Endothelial cell of umbilical vein (primary cell): Measurements from ENCODE around the gene ERCC2. TPM values are rescaled to one million over a fixed set of nuclear protein-coding genes. Genes with fewer than 3 reads are reported as not detected.

ENCODE experiments used
- BruUV-seq: library from RNA; stranded (reverse); fragments of 400-500 nt; replicated peaks from 2 replicates; lab custom pipeline; 2021; lab: Mats Ljungman, UMichigan
- CTCF ChIA-PET: fragments of 300-600, 350-600 bp; sonication (Branson Sonifier 250); formaldehyde crosslinking; loops from one replicate; lab custom pipeline; 2021; ENCODE audit warnings: antibody characterized with exemption, inconsistent platforms; lab: Charles Lee
- POLR2A ChIA-PET: fragments of 300-600, 350-600 bp; sonication (Branson Sonifier 250); formaldehyde crosslinking; loops from one replicate; lab custom pipeline; 2021; ENCODE audit warnings: antibody characterized with exemption, inconsistent platforms; lab: Charles Lee
- DNase-seq: peaks from one replicate; pipeline ENCODE4 v3.0.0-alpha.2; 2011; ENCODE audit warnings: low read depth, low spot score
- FAIRE-seq: peaks from 2 replicates; lab custom pipeline; 2011; peaks lifted over from hg19 to GRCh38; lab: Jason Lieb, UNC
- H2AFZ ChIP-seq: 2 replicates; pipeline ENCODE4 v1.6.0; 2012; ENCODE audit warnings: low read depth, low read length, control low read depth, inconsistent platforms
- H3K27ac ChIP-seq: 2 replicates; pipeline ENCODE4 v1.5.1; 2011; ENCODE audit warnings: low read depth, mild to moderate bottlenecking, control low read depth, low read length, moderate library complexity; ENCODE audit not compliant: insufficient read depth
- H3K27me3 ChIP-seq, 2 experiments: 2 replicates each; pipeline versions ENCODE4 v1.6.0 to v1.6.1; 2011; ENCODE audit warnings: low read length in 2 of 2, mixed read lengths in 1 of 2; ENCODE audit not compliant: control insufficient read depth in 2 of 2, insufficient read depth in 2 of 2
- H3K36me3 ChIP-seq, 2 experiments: 2 replicates in 1 of 2; 3 replicates in 1 of 2; pipeline ENCODE4 v1.5.1; 2011; ENCODE audit warnings: low read length in 2 of 2, mild to moderate bottlenecking in 1 of 2, moderate library complexity in 1 of 2; ENCODE audit not compliant: control insufficient read depth in 2 of 2, insufficient read depth in 2 of 2; ENCODE audit errors: extremely low read depth in 1 of 2
- H3K4me1 ChIP-seq: 3 replicates; pipeline ENCODE4 v1.5.1; 2011; ENCODE audit warnings: mild to moderate bottlenecking, low read length; ENCODE audit not compliant: control insufficient read depth, insufficient read depth; ENCODE audit errors: extremely low read depth
- H3K4me2 ChIP-seq: 2 replicates; pipeline ENCODE4 v1.6.1; 2011; ENCODE audit warnings: low read length, control low read depth, mixed read lengths; ENCODE audit not compliant: insufficient read depth
- H3K4me3 ChIP-seq, 3 experiments: fragments of 200-600 bp in 1 of 3; sonication (generic), shearing (Covaris generic) in 1 of 3; replicated peaks in 1 of 3; 2 replicates each; pipeline ENCODE4 v1.5.1; 2011 to 2016; ENCODE audit warnings: control low read depth in 3 of 3, low read length in 3 of 3, mild to moderate bottlenecking in 2 of 3, inconsistent platforms in 1 of 3, low read depth in 1 of 3, moderate library complexity in 1 of 3; ENCODE audit not compliant: insufficient read depth in 1 of 3
- H3K79me2 ChIP-seq: 2 replicates; pipeline ENCODE4 v1.6.0; 2012; ENCODE audit warnings: low read length, inconsistent platforms; ENCODE audit not compliant: control insufficient read depth, insufficient read depth
- H3K9ac ChIP-seq: replicated peaks from 2 replicates; pipeline ENCODE3; 2011; ENCODE audit warnings: low read length, control low read depth; ENCODE audit not compliant: insufficient read depth; ENCODE audit errors: extremely low read depth
- H3K9me1 ChIP-seq: replicated peaks from 3 replicates; pipeline ENCODE4 v1.6.0; 2011; ENCODE audit warnings: mild to moderate bottlenecking, low read length; ENCODE audit not compliant: control insufficient read depth, insufficient read depth; ENCODE audit errors: extremely low read depth
- H3K9me3 ChIP-seq: replicated peaks from 2 replicates; pipeline ENCODE4 v1.5.1; 2012; ENCODE audit warnings: low read length, inconsistent platforms; ENCODE audit not compliant: control insufficient read depth, insufficient read depth
- H4K20me1 ChIP-seq: replicated peaks from 2 replicates; pipeline ENCODE3; 2011; ENCODE audit warnings: mild to moderate bottlenecking, low read length; ENCODE audit not compliant: control insufficient read depth, insufficient read depth; ENCODE audit errors: extremely low read depth
- EZH2 ChIP-seq: IDR thresholded peaks from 2 replicates; pipeline ENCODE4 v1.6.1; 2012; ENCODE audit warnings: borderline replicate concordance, low read depth, mild to moderate bottlenecking, moderate library complexity, low read length, inconsistent platforms; ENCODE audit not compliant: severe bottlenecking
- FOS ChIP-seq: IDR thresholded peaks from 2 replicates; pipeline ENCODE4 v1.6.1; 2011; ENCODE audit warnings: mild to moderate bottlenecking, low read length, moderate library complexity, borderline replicate concordance; ENCODE audit not compliant: insufficient read depth
- GATA2 ChIP-seq: IDR thresholded peaks from 2 replicates; pipeline ENCODE4 v1.7.0; 2011; ENCODE audit warnings: low read depth, mild to moderate bottlenecking, moderate library complexity, mixed read lengths, low read length; ENCODE audit not compliant: insufficient read length, insufficient read depth
- POLR2A ChIP-seq: IDR thresholded peaks from 2 replicates; pipeline ENCODE4 v1.6.1; 2012; ENCODE audit warnings: low read depth, mild to moderate bottlenecking, control low read depth, low read length
- POLR2AphosphoS5 ChIP-seq: IDR thresholded peaks from 2 replicates; pipeline ENCODE4 v1.6.1; 2012; ENCODE audit warnings: low read depth, mild to moderate bottlenecking, control low read depth, low read length, moderate library complexity; ENCODE audit not compliant: insufficient read depth
- dilution Hi-C: fragments of 300-500 bp; cut with MboI; formaldehyde crosslinking; loops from one replicate; pipeline ENCODE4 v1.15.0; 2019; ENCODE audit warnings: low sequenced_read_pairs; ENCODE audit not compliant: extremely low pct_ligation_motif_present
- intact Hi-C: fragments of 100-400 bp; cut with micrococcal nuclease; formaldehyde crosslinking; loops from one replicate; pipeline ENCODE4 v1.10.0; 2022
- polyA plus RNA-seq, 4 experiments: library from polyadenylated mRNA; depleted of rRNA in 3 of 4; stranded (reverse) in 3 of 4; unstranded in 1 of 4; fragments of >200 nt; gene quantifications; 2 replicates each; pipeline versions ENCODE4 v1.2.1 to v1.2.3, GENCODE V29; 2011 to 2012; ENCODE audit warnings: missing spikeins in 1 of 4
- total RNA-seq: library from RNA; stranded (reverse); gene quantifications from 2 replicates; pipeline ENCODE4 v1.2.3, GENCODE V29; 2021

Gene ERCC2
- total and polyA plus RNA-seq, 2 donors (not counting 3 experiments of a cell fraction or from before 2014, with no cell fraction given), result 59.9 to 61.8 TPM

- no peak overlapping the region for H3K27ac ChIP-seq
- no peaks in the 10 kb centered on the region for H4K20me1 ChIP-seq
- TF ChIP-seq GATA2 (no peak), POLR2AphosphoS5 (no peak), EZH2 (no peak), POLR2A (no peak), FOS (no peak)
- peaks cover 5 to 9% of the 10 kb centered on the region in 2 experiments for H3K27me3 ChIP-seq
- dilution Hi-C loops, result no loop called here
- ChIA-PET POLR2A (no interaction called here), CTCF (no interaction called here)
- DNase-seq (no peak), FAIRE-seq (no peak)
- H3K9me1 ChIP-seq, result no peaks in the 10 kb centered on the region
- no peak overlapping the region for H2AFZ ChIP-seq
- no peaks in the 10 kb centered on the region for H3K9me3 ChIP-seq
- no TSS peak for BruUV-seq
- no peaks in the 10 kb centered on the region for H3K79me2 ChIP-seq
- H3K36me3 ChIP-seq, result no peaks in the 10 kb centered on the region
- no peak overlapping the region for H3K4me3 ChIP-seq
- no peak overlapping the region for H3K4me2 ChIP-seq
- intact Hi-C loops, result no loop called here
- no peak overlapping the region for H3K9ac ChIP-seq
- no peaks in the 10 kb centered on the region for H3K4me1 ChIP-seq
These were observed 49.2 kb downstream of the ERCC2 start for GRCh38 chr19:45320997-45321775.

GRCh38 chr19:45315304-45315703, 55.1 kb downstream of the ERCC2 start:
- H3K36me3 ChIP-seq, result no peaks in the 10 kb centered on the region
- H3K79me2 ChIP-seq, result no peaks in the 10 kb centered on the region
- dilution Hi-C loops (no loop called here), intact Hi-C loops (no loop called here)
- DNase-seq, result no peak
- no peak overlapping the region for H3K9ac ChIP-seq
- H3K9me1 ChIP-seq, result no peaks in the 10 kb centered on the region
- H3K4me3 ChIP-seq, result no peak overlapping the region
- CTCF ChIA-PET, result no interaction called here
- H4K20me1 ChIP-seq, result no peaks in the 10 kb centered on the region
- no peak for FAIRE-seq
- peaks cover 2 to 6% of the 10 kb centered on the region in 2 experiments for H3K27me3 ChIP-seq
- BruUV-seq, result no TSS peak
- TF ChIP-seq POLR2AphosphoS5 (no peak), POLR2A (no peak), EZH2 (no peak)
- no peaks in the 10 kb centered on the region for H3K9me3 ChIP-seq
- no peak overlapping the region for H3K27ac ChIP-seq
- POLR2A ChIA-PET, result no interaction called here
- H2AFZ ChIP-seq, result no peak overlapping the region
- no peaks in the 10 kb centered on the region for H3K4me1 ChIP-seq
- H3K4me2 ChIP-seq, result no peak overlapping the region
